D341Med (cell line): ENCODE data around the gene CD3G.

Experiments used
- DNase-seq: peaks from one replicate; pipeline ENCODE4 v3.0.0; 2012; ENCODE audit warnings: low spot score

CD3G gene

GRCh38 chr11:118325283-118325682, 18.9 kb upstream of the CD3G start:
- no peak for DNase-seq

- DNase-seq = no peak
These were observed 15.4 kb upstream of the CD3G start for GRCh38 chr11:118328745-118329144.

GRCh38 chr11:118334745-118335144, 9.4 kb upstream of the CD3G start:
- DNase-seq = no peak

GRCh38 chr11:118338637-118339061, 5.5 kb upstream of the CD3G start:
- no peak for DNase-seq

- no peak for DNase-seq
These were observed 4.7 kb upstream of the CD3G start for GRCh38 chr11:118339281-118339961.

GRCh38 chr11:118340449-118340848, 3.7 kb upstream of the CD3G start:
- DNase-seq = no peak

GRCh38 chr11:118341261-118341660, 2.9 kb upstream of the CD3G start:
- no peak for DNase-seq

GRCh38 chr11:118341815-118342489, 2.2 kb upstream of the CD3G start:
- no peak for DNase-seq

GRCh38 chr11:118342503-118343161, 1.5 kb upstream of the CD3G start, which contains the start of gene CD3D:
TSS of gene CD3D (minus strand) at chr11:118342705. CDS start at chr11:118342607, 98 bp downstream.
- DNase-seq = no peak

GRCh38 chr11:118343248-118343647, 896 bp upstream of the CD3G start:
- no peak for DNase-seq

GRCh38 chr11:118349475-118349874, 5.3 kb downstream of the CD3G start:
- no peak for DNase-seq

GRCh38 chr11:118353084-118353710, 9.1 kb downstream of the CD3G start:
- DNase-seq = no peak

GRCh38 chr11:118358071-118358470, 13.9 kb downstream of the CD3G start:
- DNase-seq = no peak

GRCh38 chr11:118359295-118359958, 15.3 kb downstream of the CD3G start, which contains the start of gene UBE4A:
TSS of gene UBE4A (plus strand) at chr11:118359600. CDS start at chr11:118365081, 5,481 bp downstream.
- peak; percentile 93 for DNase-seq

GRCh38 chr11:118364956-118365615, 20.9 kb downstream of the CD3G start:
- DNase-seq = no peak

- no peak for DNase-seq
These were observed 22.1 kb downstream of the CD3G start for GRCh38 chr11:118366287-118366686.

- no peak for DNase-seq
These were observed 26.6 kb downstream of the CD3G start for GRCh38 chr11:118370774-118371173.

GRCh38 chr11:118373263-118373662, 29.1 kb downstream of the CD3G start:
- no peak for DNase-seq

- no peak for DNase-seq
These were observed 29.7 kb downstream of the CD3G start for GRCh38 chr11:118373871-118374270.

GRCh38 chr11:118374729-118375128, 30.6 kb downstream of the CD3G start:
- no peak for DNase-seq

GRCh38 chr11:118375978-118376377, 31.8 kb downstream of the CD3G start:
- DNase-seq = no peak
